Measurements from ENCODE around the gene NOL6. TPM values are rescaled to one million over a fixed set of nuclear protein-coding genes. Genes with fewer than 3 reads are reported as not detected.

NOL6 gene
- total RNA-seq, 2 donors from 2014 or later, result 20.8 to 34.9 TPM

DNA sequence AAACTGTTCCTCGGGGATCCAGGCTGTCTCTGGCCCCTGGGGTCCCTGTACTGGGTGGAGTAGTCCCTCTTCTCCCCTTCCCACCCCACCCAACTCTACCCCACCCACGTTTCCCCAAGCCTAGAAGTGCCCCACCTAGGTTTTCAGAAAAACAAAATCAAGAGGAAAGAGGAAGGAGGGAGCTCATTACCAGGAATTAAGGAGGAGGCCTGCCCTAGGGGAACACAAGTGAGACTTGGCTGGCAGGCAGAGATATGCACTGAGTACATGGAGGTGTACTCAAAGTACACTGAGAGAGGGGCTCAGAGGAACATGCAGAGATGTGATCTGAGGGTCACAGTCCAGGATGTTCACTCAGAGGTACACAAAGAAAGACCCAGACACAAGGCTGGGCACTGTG, 36.5 kb downstream of the NOL6 start:
- DNase-seq (ENCODE audit: low spot score) (no peak), ATAC-seq (ENCODE audit: insufficient number of reproducible peaks, low FRiP score, low read depth) (no peak)
- H3K4me1 ChIP-seq (ENCODE audit: control insufficient read depth in 1 of 2, low read depth in 2 of 2), result no peaks in the 10 kb centered on the region
- H3K27ac ChIP-seq, result no peak overlapping the region
- no peaks in the 10 kb centered on the region for H3K9me3 ChIP-seq
- TF ChIP-seq, protein P1, sequence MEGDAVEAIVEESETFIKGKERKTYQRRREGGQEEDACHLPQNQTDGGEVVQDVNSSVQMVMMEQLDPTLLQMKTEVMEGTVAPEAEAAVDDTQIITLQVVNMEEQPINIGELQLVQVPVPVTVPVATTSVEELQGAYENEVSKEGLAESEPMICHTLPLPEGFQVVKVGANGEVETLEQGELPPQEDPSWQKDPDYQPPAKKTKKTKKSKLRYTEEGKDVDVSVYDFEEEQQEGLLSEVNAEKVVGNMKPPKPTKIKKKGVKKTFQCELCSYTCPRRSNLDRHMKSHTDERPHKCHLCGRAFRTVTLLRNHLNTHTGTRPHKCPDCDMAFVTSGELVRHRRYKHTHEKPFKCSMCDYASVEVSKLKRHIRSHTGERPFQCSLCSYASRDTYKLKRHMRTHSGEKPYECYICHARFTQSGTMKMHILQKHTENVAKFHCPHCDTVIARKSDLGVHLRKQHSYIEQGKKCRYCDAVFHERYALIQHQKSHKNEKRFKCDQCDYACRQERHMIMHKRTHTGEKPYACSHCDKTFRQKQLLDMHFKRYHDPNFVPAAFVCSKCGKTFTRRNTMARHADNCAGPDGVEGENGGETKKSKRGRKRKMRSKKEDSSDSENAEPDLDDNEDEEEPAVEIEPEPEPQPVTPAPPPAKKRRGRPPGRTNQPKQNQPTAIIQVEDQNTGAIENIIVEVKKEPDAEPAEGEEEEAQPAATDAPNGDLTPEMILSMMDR (IDR thresholded peaks at IDR 0.05), result no peak
- H3K27me3 ChIP-seq (replicated peaks; ENCODE audit: insufficient read depth), result no peaks in the 10 kb centered on the region
- H3K4me3 ChIP-seq, result no peak overlapping the region
- no peaks in the 10 kb centered on the region for H3K36me3 ChIP-seq

DNA sequence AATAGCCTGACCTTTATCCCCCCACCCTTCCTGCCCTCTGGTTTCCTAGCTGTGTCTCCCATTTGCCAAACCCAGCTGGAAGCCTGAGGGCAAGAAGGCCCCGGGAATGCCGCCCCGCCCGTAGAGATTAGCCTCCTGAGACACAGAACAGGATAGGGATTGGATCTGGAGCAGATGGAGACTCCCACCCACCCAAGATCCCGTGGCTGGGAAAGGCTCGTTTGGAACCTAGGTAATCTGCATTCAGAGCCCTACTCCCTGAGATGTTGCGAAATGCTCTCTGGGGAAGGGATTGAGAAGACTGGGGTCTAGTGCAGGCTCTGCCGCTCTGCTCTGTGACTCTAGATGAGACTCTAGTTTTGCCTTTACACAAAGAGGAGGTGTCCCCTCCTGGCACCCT, 37.3 kb downstream of the NOL6 start:
- DNase-seq (ENCODE audit: low spot score) (no peak), ATAC-seq (ENCODE audit: insufficient number of reproducible peaks, low FRiP score, low read depth) (no peak)
- H3K27ac ChIP-seq, result no peak overlapping the region
- H3K36me3 ChIP-seq, result no peaks in the 10 kb centered on the region
- no peak overlapping the region for H3K4me3 ChIP-seq
- TF ChIP-seq, protein P1 (IDR thresholded peaks at IDR 0.05), result no peak
- H3K27me3 ChIP-seq (replicated peaks; ENCODE audit: insufficient read depth), result no peaks in the 10 kb centered on the region
- H3K4me1 ChIP-seq (ENCODE audit: control insufficient read depth in 1 of 2, low read depth in 2 of 2), result no peaks in the 10 kb centered on the region
- H3K9me3 ChIP-seq, result no peaks in the 10 kb centered on the region

DNA sequence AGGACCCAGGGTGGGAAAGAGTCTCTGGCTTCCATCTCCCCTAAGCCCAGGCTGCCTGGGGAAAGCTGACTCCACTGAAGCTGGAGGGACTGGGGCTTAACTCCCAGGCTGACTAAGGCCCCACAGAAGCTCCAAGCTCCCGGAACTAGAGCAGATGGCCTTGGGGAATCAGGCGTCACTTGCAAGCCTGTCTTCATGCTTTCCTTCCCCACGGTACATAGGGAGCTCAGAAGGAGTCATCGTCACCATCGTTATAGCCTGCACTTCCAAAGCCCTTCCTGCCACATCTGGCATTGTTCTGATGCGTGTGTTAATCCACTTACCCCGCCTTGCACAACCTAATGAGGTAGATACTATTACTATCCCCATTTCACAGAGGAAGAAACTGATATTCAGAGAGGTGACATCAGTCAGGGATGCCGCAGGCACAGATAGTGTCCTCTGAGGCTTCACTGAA, 37.9 kb downstream of the NOL6 start:
- Histone ChIP-seq H3K36me3 (no peaks in the 10 kb centered on the region), H3K27ac (no peak overlapping the region), H3K4me1 (ENCODE audit: control insufficient read depth in 1 of 2, low read depth in 2 of 2) (no peaks in the 10 kb centered on the region), H3K27me3 (replicated peaks; ENCODE audit: insufficient read depth) (no peaks in the 10 kb centered on the region), H3K4me3 (no peak overlapping the region), H3K9me3 (no peaks in the 10 kb centered on the region)
- TF ChIP-seq, protein P1 (IDR thresholded peaks at IDR 0.05), result no peak
- ATAC-seq (ENCODE audit: insufficient number of reproducible peaks, low FRiP score, low read depth) (no peak), DNase-seq (ENCODE audit: low spot score) (no peak)

DNA sequence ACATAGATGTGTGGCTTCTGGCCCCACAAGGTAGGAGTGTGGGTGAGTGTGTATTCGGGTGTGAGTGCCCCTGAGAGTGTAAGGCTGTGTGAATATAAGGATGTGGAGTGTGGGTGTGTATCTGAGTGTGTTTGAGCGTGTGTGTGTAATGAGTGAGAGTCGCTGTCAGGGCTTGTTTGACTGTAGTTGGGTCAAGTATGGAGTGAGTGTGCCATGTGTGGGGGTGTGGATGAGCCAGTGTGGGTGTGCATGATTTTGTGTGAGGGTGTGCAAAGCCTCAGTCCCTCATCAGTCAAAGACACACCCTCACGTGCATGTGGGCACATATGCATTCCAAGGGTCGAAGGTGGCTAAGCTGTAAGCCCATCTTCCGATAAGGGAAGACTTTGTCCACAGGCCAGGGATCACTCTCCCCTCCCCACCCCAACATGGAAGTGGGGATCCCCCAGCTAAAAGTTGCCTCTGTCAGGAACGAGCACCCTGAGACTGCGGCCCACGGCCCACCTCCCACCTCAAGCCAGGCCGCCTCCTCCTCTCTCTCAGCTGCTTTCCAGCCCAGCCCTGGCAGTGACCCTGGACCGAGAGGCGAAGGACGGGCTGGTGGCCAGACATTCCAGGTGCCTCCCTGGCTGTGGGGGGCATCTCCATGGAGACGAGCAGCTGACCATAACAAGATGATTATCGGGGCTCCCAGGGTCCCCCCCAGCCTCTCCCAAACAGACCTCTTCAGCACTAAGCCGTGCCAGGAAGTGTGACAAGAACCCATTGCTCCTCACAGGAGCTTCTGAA, 39.2 kb downstream of the NOL6 start:
- no peaks in the 10 kb centered on the region for H3K9me3 ChIP-seq
- no peak for ATAC-seq (ENCODE audit: insufficient number of reproducible peaks, low FRiP score, low read depth)
- no peak overlapping the region for H3K27ac ChIP-seq
- no peak for DNase-seq (ENCODE audit: low spot score)
- no peak overlapping the region for H3K4me3 ChIP-seq
- H3K27me3 ChIP-seq (replicated peaks; ENCODE audit: insufficient read depth), result no peaks in the 10 kb centered on the region
- no peaks in the 10 kb centered on the region for H3K4me1 ChIP-seq (ENCODE audit: control insufficient read depth in 1 of 2, low read depth in 2 of 2)
- H3K36me3 ChIP-seq, result no peaks in the 10 kb centered on the region
- TF ChIP-seq, protein P1 (IDR thresholded peaks at IDR 0.05), result no peak

DNA sequence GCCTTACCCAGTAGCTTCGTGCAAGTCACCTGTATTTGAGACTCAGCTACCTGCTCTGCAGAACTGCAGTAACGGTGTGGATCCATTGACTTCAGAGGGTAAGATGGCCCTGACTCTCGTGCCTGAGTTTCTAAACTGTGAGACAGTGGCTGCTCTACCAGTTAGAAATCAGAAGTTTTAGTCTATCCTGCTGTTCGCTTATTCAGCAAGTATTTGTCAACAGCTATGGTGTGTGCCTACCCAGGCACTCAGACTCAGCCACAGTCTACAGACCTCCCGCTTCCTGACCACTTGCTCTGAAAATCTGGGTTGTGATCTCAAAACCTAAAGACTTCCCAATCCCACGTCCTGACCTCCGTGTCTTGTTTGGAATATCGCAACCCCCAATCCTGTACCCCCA, 39.9 kb downstream of the NOL6 start:
- Histone ChIP-seq H3K27ac (no peak overlapping the region), H3K4me1 (ENCODE audit: control insufficient read depth in 1 of 2, low read depth in 2 of 2) (no peaks in the 10 kb centered on the region), H3K36me3 (no peaks in the 10 kb centered on the region), H3K9me3 (no peaks in the 10 kb centered on the region), H3K4me3 (no peak overlapping the region), H3K27me3 (replicated peaks; ENCODE audit: insufficient read depth) (no peaks in the 10 kb centered on the region)
- TF ChIP-seq, protein P1 (IDR thresholded peaks at IDR 0.05), result no peak
- no peak for DNase-seq (ENCODE audit: low spot score)
- ATAC-seq (ENCODE audit: insufficient number of reproducible peaks, low FRiP score, low read depth), result no peak

All from thoracic aorta (tissue), 2 donors.